PC-3 (cell line): ENCODE data around the gene IL31RA.

Experiments
- EZH2 ChIP-seq: fragments of 300-600 bp; sonication (generic); IDR thresholded peaks from one replicate; pipeline ENCODE4 v1.6.1; 2017; ENCODE audit warnings: antibody characterized with exemption, mild to moderate bottlenecking, low read length; ENCODE audit not compliant: unreplicated experiment
- TF ChIP-seq, protein P1 (sequence below): fragments of 300-600 bp; sonication (generic); conservative IDR thresholded peaks from 2 replicates; pipeline ENCODE4 v1.5.1; 2017; ENCODE audit warnings: antibody characterized with exemption, low read depth, mild to moderate bottlenecking, low read length

DNA sequence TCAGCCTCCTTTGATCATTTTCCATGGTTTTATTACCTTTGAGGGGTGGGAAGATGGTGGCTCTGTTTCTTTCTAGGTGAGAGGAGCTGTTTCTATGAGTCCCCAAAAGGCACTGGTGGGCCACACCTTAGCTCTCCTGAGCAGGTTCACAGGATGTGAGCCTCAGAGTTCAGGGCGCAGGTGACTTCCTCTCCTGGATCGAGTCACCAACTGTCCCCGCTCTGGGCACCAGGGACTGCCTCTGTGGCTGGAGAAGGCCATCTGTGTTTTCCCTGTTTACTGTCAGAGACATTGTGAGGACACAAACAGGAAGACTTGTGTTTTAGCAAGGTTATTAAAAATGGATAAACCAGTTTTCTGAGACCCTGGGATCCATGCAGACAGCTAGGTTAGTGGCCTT, 68.5 kb downstream of the IL31RA start:
- TF ChIP-seq, protein P1, sequence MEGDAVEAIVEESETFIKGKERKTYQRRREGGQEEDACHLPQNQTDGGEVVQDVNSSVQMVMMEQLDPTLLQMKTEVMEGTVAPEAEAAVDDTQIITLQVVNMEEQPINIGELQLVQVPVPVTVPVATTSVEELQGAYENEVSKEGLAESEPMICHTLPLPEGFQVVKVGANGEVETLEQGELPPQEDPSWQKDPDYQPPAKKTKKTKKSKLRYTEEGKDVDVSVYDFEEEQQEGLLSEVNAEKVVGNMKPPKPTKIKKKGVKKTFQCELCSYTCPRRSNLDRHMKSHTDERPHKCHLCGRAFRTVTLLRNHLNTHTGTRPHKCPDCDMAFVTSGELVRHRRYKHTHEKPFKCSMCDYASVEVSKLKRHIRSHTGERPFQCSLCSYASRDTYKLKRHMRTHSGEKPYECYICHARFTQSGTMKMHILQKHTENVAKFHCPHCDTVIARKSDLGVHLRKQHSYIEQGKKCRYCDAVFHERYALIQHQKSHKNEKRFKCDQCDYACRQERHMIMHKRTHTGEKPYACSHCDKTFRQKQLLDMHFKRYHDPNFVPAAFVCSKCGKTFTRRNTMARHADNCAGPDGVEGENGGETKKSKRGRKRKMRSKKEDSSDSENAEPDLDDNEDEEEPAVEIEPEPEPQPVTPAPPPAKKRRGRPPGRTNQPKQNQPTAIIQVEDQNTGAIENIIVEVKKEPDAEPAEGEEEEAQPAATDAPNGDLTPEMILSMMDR, result no peak
- TF ChIP-seq EZH2, result no peak
